Adrenal gland (tissue), 12 donors: Measurements from ENCODE around the gene TNFRSF18. TPM values are rescaled to one million over a fixed set of nuclear protein-coding genes. Genes with fewer than 3 reads are reported as not detected.

ENCODE experiments used
- DNase-seq, 7 donors: peaks; one replicate each; pipeline ENCODE4 v3.0.0-alpha.2; 2019 to 2020
- H3K27ac ChIP-seq, 5 donors: fragments of 200-600 bp; sonication (generic) in 4 of 5; 1 replicate in 3 of 5; 2 replicates in 2 of 5; pipeline versions ENCODE4 v1.5.1 to v1.8.0; 2016 to 2020; ENCODE audit warnings: mild to moderate bottlenecking in 1 of 5
- H3K27me3 ChIP-seq: fragments of 200-600 bp; 2 replicates; pipeline ENCODE4 v1.8.0; 2021
- H3K36me3 ChIP-seq, 2 donors: fragments of 200-600 bp; replicated peaks in 1 of 2; 1 replicate in 1 of 2; 2 replicates in 1 of 2; pipeline versions ENCODE4 v1.5.1 to v1.8.0; 2018 to 2022
- H3K4me1 ChIP-seq, 2 donors: fragments of 200-600 bp; replicated peaks in 1 of 2; 1 replicate in 1 of 2; 2 replicates in 1 of 2; pipeline versions ENCODE4 v1.5.1 to v1.8.0; 2018 to 2021
- H3K4me3 ChIP-seq, 4 donors: fragments of 200-600 bp; sonication (generic) in 3 of 4; one replicate each; pipeline ENCODE4 v1.5.1; 2016 to 2018
- H3K9me3 ChIP-seq, 3 donors: fragments of 200-600 bp; sonication (generic) in 1 of 3; replicated peaks in 1 of 3; 1 replicate in 2 of 3; 2 replicates in 1 of 3; pipeline versions ENCODE4 v1.5.1 to v1.8.0; 2016 to 2021
- CTCF ChIP-seq, 6 experiments: fragments of 450-650 bp in 4 of 6; fragments of 200-600 bp in 2 of 6; sonication (generic) in 1 of 6; IDR thresholded peaks; 1 replicate in 5 of 6; 2 replicates in 1 of 6; pipeline versions ENCODE4 v1.5.1 to v1.8.0; 2016 to 2021; ENCODE audit warnings: antibody characterized with exemption in 6 of 6, mild to moderate bottlenecking in 2 of 6, moderate library complexity in 1 of 6
- POLR2A ChIP-seq, 2 donors: fragments of 450-650 bp; IDR thresholded peaks; one replicate each; pipeline ENCODE4 v1.6.1; 2017; ENCODE audit warnings: antibody characterized with exemption in 2 of 2, mild to moderate bottlenecking in 2 of 2, moderate library complexity in 1 of 2
- WGBS, 4 donors: extraction: QIAGEN DNeasy Blood & Tissue Kit in 2 of 4; methylation state at CpG; one replicate each; pipeline versions ENCODE4 v1.1.5 to v1.1.7; 2013 to 2017; 5-methylcytosine and 5-hydroxymethylcytosine counted together
- intact Hi-C, 2 donors: fragments of 100-400 bp; cut with DNase I; formaldehyde crosslinking; loops; one replicate each; pipeline versions ENCODE4 v1.14.1 to v1.15.0; 2022 to 2023
- polyA plus RNA-seq, 3 donors: library from polyadenylated mRNA; stranded (reverse); fragments of 200-250 nt in 2 of 3; fragments of 350-450 nt in 1 of 3; fragmentation: Illumina TruSeq in 1 of 3; extraction: RNeasy Lipid Tissue Mini Kit (QIAGEN cat#74804) in 1 of 3; gene quantifications; one replicate each; pipeline ENCODE4 v1.2.3, GENCODE V29; 2013 to 2014
- total RNA-seq, 9 donors: library from RNA; depleted of rRNA in 4 of 9; stranded (reverse); fragments of >200 nt in 4 of 9; fragments of 120-200 nt in 1 of 9; fragmentation: NEBNext Ultra II Directional in 1 of 9; extraction: Animal tissue kit (Norgen Biotek cat#: 25700) in 1 of 9; gene quantifications; one replicate each; pipeline versions ENCODE4 v1.1.0 to v1.2.4, GENCODE V29; 2013 to 2023
- donor health status: healthy with polysubstance abuse.
- donor health status: Bipolar disorder and iron deficiency.
- donor health status: DM: yes; HTN: yes; CAD: no.
- donor health status: DM: no; HTN: no; CAD: no.
- donor health status: DM: no; HTN: no; CAD: no.
- donor health status: DM: yes; HTN: yes; CAD: no.

Gene TNFRSF18
- total and polyA plus RNA-seq, 12 donors: 0.27 to 1.5 (median 0.64) TPM; not detected in 7

DNA sequence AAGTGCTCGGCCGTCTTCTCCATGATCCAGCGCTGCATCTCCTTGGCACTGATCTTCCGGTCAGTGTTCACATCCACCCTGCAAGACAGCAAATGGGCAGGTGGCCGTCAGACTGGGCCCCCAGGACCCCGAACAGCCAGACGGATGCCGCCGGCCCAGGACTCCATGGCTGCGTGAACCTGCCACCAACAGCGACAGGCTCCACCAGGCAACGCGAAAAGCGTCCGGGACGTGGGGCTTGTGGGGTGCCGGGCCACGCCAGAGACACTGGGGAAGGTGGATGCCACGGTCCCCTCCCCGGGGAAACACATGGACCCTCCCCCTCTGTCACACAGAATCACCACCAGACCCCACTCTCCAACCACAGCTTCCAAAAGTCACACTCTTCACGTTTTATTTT lies 17.5 kb upstream of the TNFRSF18 start:
- Histone ChIP-seq H3K36me3 (peaks cover 0 to 80% of the 10 kb centered on the region in 2 donors), H3K9me3 (no peaks in the 10 kb centered on the region), H3K27me3 (no peaks in the 10 kb centered on the region), H3K4me3 (no peak overlapping the region), H3K4me1 (peaks cover 4 to 8% of the 10 kb centered on the region in 2 donors), H3K27ac (no peak overlapping the region)
- intact Hi-C loops: no loop called here
- 90 to 95% (median 92%) methylated on average over 9 to 21 of the region's 21 CpGs for WGBS, 4 donors
- TF ChIP-seq POLR2A (IDR thresholded peaks at IDR 0.05): no peak
- TF ChIP-seq CTCF (IDR thresholded peaks at IDR 0.05): no peak
- DNase-seq: no peak

- no peaks in the 10 kb centered on the region for H3K9me3 ChIP-seq
- no peaks in the 10 kb centered on the region for H3K27me3 ChIP-seq
- H3K4me3 ChIP-seq: no peak overlapping the region
- H3K4me1 ChIP-seq: peaks cover 4 to 8% of the 10 kb centered on the region in 2 donors
- no peak overlapping the region for H3K27ac ChIP-seq
- DNase-seq: no peak
- WGBS, 4 donors: 93 to 97% (median 96%) methylated on average over 7 to 15 of the region's 15 CpGs
- intact Hi-C loops: no loop called here
- TF ChIP-seq POLR2A (IDR thresholded peaks at IDR 0.05) (no peak), CTCF (IDR thresholded peaks at IDR 0.05) (no peak)
- H3K36me3 ChIP-seq: peaks cover 0 to 79% of the 10 kb centered on the region in 2 donors
These were observed 16.9 kb upstream of the TNFRSF18 start for GRCh38 chr1:1223321-1223720.

DNA sequence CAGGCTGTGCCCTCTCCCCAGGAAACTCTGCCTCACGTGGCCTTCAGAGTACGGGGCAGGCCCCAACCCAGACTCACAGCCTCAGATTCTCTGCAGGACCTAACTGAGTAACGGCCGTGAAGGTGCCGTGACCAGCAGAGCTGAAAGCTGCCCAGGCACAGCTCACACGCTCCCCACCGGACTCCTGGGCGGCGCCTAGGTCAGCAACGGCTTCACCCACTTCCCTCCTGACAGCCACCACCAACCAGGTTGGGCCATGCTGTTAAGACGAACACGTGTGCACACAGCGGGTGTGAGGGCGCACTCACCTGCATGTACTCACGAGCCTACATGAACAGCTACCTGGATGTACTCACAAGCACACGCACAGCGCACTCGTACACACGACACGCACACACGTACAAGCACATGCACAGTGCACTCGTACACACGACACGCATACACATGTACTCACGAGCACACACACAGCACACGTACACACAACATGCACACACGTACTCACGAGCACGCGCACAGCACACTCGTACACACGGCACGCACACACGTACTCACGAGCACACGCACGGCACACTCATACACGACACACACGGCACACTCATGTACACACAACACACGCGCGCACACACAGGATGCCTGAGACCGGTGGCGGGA lies 16.3 kb upstream of the TNFRSF18 start:
- H3K9me3 ChIP-seq: no peaks in the 10 kb centered on the region
- TF ChIP-seq CTCF (IDR thresholded peaks at IDR 0.05) (no peak), POLR2A (IDR thresholded peaks at IDR 0.05) (no peak)
- 90 to 96% (median 93%) methylated on average over 34 to 44 of the region's 44 CpGs for whole genome bisulfite sequencing, 4 donors
- no peaks in the 10 kb centered on the region for H3K27me3 ChIP-seq
- intact Hi-C loops: no loop called here
- peaks cover 4 to 8% of the 10 kb centered on the region in 2 donors for H3K4me1 ChIP-seq
- no peak overlapping the region for H3K27ac ChIP-seq
- H3K36me3 ChIP-seq: peaks cover 0 to 79% of the 10 kb centered on the region in 2 donors
- DNase-seq: no peak
- H3K4me3 ChIP-seq: no peak overlapping the region

GRCh38 chr1:1221887-1222574 lies 15.6 kb upstream of the TNFRSF18 start:
- Histone ChIP-seq H3K27ac (no peak overlapping the region), H3K27me3 (no peaks in the 10 kb centered on the region), H3K36me3 (peaks cover 0 to 79% of the 10 kb centered on the region in 2 donors), H3K9me3 (no peaks in the 10 kb centered on the region), H3K4me1 (peaks cover 4 to 8% of the 10 kb centered on the region in 2 donors), H3K4me3 (no peak overlapping the region)
- intact Hi-C loops: no loop called here
- DNase-seq: no peak
- 80 to 97% (median 90%) methylated on average over 17 to 30 of the region's 30 CpGs for WGBS, 4 donors
- TF ChIP-seq CTCF (IDR thresholded peaks at IDR 0.05) (no peak), POLR2A (IDR thresholded peaks at IDR 0.05) (no peak)
